GM18873 (cell line): Measurements from ENCODE around the gene PIGA.
A peak's percentile ranks its signal among the peaks of the same experiment; 100 is the strongest.

Source experiments
- ATAC-seq: cut with Tn5 transposase; IDR thresholded peaks from one replicate; pipeline ENCODE4 v1.9.1; 2021; ENCODE audit warnings: mild to moderate bottlenecking, moderate library complexity, moderate number of reproducible peaks; ENCODE audit not compliant: unreplicated experiment, low FRiP score

PIGA gene, protein sequence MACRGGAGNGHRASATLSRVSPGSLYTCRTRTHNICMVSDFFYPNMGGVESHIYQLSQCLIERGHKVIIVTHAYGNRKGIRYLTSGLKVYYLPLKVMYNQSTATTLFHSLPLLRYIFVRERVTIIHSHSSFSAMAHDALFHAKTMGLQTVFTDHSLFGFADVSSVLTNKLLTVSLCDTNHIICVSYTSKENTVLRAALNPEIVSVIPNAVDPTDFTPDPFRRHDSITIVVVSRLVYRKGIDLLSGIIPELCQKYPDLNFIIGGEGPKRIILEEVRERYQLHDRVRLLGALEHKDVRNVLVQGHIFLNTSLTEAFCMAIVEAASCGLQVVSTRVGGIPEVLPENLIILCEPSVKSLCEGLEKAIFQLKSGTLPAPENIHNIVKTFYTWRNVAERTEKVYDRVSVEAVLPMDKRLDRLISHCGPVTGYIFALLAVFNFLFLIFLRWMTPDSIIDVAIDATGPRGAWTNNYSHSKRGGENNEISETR

DNA sequence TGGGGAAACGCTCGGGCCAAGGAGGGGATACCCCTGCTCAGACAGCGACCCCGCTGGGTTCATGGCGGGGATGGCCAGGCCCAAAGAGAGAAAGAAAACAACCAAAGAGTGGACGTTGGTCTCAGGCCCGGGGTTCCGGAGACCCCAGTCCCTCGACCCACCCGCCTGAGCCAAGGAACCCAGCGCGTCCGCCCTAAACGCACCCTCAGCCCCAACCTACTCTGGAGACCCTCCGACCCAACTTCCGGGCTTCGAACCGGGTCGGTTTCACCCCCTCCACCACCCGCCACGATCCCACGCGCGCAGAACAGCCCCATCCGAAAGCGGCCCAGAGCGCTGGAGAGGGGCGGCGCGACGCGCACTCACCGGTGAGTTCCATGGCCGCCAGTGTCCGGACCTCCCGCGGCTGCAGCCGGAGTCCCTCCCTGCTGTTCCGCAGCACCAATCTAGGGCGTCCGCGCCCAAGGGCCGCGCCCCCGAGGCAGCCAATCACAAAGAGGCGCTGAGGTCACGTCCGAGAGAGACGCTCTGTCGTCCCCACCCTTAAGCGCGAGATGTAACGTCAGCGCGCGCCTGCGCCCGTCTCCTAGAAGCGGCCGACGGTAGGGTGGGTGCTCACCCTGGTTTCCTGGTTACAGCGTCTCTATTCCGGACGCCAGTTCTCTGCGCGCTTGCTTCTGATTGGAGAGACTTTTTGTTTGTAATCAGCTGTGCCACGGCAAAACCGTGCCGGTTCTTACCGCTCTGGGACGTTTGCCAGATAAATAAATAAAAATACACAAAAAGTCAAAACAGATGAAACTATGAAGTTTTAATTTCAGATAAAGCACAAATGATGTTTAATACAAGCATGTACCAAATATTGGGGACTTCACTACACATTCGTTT, at the start of gene PIGA:
PIGA (minus strand) TSS at position 389 of the 888 bp plus-strand sequence. CDS start 3,593 bp downstream, outside the sequence.
- ATAC-seq = peak; percentile 97

DNA sequence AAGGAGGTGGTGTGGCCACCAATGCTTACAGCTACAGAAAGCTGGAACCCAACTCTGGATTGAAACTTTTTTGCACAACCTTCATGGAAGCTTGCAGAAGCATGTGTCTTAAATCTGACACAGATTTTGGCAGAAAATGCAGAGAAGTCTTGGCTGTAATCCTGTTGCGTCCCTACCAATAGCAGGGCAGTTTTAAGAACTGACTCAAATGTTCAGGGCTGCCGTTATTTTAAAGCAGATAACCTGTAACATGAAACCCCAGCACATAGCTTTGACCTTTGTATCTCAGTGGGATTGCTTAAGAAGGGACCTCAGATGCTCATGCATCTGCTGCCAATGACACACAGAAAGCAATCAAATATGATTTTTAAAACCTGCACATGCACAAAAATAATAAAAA, 49.0 kb upstream of the PIGA start, which contains the start of gene VEGFD:
VEGFD (minus strand) TSS at position 110 of the 400 bp plus-strand sequence. CDS start 467 bp downstream, outside the sequence.
- no peak for ATAC-seq

DNA sequence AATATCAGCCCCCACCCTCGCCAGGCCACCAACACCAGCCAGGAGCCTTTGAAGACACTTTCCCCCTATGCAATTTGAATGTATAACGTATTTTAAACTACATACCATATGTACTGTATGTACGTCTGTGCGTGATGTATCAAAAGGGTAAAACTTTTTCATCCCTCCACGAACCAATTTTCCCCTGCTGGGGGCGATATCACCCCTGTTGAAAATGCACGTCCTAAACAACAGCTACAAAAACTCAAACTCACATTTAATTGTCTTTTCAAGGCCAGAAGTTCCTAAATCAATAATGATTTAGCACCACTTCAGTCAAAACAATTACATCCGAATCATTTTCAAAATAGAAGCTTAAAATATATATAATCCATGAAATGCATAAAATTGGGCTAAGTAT, 47.5 kb upstream of the PIGA start:
- no peak for ATAC-seq

DNA sequence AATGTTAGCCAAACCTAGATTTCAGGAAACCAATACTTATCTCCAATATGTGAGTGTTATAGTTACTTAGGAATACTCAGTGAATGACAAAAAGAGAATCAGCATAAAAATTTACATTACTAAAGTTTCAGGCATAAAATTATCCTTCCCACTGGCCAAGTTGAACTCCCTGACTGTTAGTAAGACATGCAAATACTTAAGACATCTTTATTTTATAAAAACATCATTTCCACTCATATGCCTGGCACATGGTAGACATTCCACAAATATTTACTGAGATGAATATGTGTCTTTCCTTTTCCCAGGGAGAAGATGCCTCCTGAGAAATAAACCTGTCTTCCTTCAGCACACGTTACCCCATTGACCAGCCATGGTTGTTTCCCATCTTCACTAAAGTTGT, 41.6 kb upstream of the PIGA start:
- no peak for ATAC-seq

DNA sequence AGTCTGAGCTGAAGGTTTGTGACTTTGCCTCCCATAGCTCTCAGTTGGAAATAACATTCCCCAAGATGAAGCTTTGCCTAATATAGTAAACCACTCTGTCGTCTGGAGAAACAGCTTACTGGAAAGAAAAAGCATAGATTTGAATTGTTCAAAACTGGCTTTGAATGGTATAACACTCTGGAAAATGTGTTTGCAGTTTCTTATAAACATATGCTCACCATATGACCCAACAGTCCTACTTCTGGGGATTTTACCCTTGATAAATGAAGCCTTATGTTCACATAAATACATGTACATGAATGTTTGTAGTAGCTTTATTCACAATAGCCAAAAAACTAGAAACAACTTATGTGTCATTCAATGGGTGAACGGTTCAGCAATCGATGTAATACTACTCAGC, 38.7 kb upstream of the PIGA start:
- no peak for ATAC-seq

DNA sequence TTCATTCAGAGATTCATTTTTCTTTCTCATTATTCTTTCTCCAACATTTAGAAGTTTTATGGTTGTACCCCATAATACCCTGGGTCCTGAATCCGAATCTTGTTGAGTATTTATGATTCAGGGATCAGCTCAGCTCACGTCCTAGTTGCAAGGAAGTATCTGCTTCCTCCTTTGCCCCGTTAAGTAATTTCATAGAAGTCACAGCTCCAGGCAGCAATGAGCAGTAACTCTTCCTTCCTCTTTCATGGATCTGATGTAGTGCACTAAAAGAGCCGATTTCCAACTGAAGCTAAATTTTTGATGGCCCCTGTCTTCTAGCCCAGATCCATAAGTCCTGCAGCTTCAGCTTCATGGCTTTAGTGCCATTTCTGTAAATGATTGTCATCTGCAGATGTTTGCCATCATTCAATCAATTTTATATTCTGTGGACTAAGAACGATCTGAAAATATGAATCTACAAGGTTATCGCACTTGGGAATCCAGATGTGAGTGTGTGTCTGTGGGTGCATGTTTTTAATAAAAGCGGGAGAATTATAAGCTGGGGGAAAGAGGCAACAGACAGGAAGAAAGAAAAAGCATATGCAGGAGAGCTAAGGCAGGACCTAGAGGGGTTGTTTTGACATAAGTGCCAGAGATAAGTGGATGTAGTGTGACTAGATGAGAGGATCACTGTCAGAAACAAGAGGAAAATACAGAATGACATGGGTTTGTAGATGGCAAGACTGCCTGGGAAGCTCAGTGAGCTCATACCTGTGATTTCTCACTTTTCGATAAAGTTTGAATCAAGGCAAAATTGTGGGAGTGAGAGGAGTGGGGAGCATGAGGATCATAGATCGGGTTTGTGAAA, 31.4 kb upstream of the PIGA start:
- no peak for ATAC-seq

DNA sequence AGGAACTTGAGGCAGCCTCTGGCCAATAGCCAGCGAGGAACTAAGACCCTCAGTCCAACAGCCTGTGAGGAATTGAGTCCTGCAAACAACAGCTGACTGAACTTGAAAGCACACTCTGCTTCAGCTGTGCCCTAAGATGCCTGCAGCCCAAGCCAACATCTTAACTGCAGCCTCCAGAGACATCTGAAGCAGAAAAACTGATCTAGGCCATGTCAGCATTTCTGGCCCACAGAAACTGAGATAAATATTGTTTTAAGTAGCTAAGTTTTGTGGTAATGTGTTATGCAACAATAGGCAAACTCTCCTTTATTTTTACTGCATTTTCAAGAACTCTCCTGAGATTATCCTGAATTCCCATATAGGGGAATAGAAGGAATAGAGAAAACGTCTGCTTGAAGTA, 24.4 kb upstream of the PIGA start:
- no peak for ATAC-seq

DNA sequence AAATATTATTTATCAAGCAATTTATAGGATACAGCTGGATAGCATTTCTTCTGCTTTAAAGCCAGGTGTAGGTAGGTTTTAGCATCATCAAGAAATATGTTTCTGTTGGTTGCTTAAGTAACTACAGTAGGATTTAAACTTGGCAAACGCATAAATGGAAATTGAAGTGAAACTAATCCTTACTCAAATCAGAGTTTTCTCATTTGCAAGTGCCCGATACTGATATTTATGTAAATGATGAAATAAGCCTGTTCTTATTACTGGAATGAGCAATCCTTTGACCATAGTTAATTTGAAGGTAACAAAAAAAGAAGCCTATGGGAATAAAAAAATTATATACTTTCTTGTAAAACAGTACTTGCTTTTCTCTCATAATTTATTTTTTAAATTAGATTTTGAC, 23.2 kb upstream of the PIGA start:
- no peak for ATAC-seq

DNA sequence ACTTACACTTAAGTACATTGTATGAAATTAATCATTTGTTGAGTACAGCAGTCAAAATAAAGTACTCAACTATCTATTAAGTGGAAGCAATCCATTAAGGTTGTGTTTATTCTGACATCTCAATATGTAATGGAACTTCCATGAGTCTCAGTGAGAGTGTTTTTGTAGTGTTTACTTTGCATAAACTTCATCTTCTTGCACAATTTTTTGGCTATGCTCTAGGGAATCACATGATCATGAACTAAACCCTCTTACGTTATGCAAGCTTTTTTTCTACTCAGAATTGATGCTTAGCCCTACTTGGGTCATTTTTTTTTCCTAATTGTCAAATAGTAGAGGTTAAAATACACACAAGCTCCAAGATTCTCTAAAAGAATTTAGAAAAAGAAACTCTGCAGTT, 21.1 kb upstream of the PIGA start:
- no peak for ATAC-seq

DNA sequence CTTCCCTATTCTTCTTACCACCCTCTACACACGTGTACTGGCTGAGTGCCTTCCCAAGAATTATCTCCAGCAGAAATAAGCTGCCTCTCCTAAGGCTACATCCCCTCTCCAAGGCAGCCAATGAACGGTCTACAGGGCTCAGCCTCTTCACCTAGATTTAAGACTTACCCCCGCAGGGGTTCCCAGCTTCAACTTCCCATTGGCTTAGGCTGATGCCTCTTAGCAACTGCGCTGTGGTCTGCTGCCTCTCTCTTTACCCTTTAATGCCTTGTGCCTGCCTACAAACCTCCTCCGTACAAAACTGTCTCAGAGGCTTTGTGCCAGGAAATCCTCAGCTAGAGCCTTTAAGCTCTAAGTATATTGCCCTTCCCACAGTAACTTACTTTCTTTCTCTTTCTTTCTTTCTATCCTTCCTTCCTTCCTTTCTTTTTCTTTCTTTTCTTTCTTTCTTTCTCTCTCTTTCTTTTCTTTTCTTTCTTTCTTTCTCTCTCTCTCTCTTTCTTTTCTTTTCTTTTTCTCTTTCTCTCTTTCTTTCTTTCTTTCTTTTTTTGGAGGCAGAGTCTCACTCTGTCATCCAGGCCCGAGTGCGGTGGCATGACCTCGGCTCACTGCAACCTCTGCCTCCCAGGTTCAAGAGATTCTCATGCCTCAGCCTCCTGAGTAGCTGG, 15.1 kb upstream of the PIGA start:
- ATAC-seq = no peak

DNA sequence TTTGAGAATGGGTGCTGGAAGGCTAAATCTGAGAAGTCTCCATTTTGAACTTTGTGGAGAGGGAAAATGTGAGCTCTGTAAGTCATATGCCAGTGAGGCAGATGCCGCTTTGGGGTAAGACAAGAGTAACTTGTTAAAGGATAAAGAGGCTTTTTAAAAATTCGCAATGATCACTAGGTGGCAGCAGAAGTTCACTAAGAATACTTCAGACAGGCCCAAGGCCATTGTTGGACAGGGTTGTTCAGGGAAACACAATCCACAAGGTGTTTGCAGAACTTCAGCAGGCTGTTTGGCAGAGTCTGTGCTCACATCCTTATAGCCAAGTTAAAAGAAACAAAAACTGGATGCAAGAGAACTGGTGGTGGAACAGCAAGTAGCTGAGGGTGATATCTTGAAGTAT, 13.7 kb upstream of the PIGA start:
- ATAC-seq = no peak

DNA sequence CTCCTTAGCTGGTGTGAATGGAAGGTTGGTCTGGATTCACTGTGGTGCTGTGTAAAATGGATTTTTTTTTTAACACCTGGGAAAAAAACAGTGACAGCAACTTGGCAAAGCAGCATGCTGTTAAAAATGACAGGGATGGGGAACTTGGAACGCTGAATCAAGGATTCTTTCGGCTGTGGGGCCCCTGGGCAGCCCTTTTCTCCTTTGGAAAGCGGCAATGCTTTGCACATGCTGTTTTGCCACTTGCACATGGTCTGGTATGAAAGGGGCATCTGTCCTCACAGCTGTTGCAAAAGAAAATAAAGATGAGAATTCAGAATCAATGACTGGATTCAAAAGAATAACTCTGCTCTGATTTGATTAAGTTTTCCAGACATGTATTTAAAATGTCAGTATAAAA, 10.7 kb upstream of the PIGA start:
- no peak for ATAC-seq

DNA sequence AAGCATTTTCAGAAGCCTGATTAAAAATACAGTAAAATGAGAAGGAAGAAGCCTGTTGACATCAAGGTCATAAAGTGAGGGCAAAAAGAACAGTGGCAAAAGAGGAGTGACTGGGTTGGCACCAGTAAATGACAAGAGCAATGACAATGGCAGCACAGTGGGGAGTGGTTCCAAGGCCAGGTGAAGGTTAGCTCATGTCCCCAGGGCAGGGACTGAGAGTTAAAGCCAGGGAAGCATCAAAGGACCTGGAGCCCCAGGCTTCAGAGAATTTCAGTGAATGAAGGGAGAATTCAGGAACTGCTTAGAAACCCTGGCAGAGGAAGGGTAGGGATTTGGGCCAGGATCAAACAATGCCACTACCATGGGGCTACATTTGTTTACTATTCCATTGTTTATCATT, 8.8 kb upstream of the PIGA start:
- ATAC-seq = no peak

DNA sequence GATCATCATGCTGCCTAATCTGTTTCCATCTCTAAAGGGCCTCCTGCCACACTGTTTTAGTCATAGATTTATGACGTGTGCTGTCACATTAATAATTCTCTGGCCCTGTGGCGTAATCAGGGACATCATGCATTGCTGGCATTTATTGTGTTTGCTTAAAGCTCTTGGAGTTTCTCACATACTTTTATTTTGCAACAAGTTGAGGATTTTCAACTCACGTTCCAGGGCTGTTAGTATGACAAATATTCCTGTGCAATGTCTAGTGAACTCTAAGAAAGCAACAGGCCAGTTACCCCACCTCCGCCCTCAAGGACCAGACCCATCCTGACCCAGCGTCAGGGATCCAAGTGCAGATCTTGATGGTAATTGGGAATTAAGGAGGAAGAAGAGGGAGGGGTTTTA, 7.8 kb upstream of the PIGA start:
- no peak for ATAC-seq

DNA sequence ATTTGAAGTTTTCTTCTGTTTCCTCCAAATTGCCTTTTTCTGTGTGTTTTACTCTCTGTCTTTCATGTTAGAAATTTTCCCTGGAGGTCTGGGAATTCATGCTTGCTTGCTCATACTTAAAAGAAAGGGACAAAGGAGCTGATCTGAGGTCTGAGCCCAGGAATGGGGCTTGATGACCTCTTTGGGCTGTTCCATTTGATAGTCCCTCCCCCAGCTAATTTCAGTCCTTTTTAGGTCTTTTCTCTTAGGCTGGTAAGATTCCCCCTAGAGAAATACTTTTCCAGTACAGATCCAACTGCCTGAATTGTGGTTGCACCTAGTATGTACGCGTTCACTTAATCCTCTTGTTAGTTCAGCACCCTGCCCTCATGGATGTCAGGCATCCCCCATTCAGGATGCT, 5.5 kb upstream of the PIGA start:
- ATAC-seq = no peak

DNA sequence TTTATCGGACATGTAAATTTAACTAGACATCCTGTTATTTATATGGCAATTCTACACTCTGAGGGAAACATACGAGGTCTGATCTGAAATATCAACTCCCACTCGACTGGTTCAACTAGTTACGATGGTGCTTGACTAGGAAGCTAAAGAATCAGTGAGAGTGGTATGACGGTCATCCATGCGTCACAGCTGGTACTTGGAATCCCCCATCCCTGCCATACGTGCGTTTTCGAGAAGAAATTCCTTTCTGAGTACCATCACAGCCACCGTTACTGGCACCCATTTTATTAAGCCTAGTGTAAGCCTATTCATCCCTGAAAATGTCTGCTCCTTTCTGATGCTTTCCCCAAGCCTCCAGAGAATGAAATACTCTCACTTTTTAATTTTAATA, 695 bp upstream of the PIGA start:
- ATAC-seq = no peak

DNA sequence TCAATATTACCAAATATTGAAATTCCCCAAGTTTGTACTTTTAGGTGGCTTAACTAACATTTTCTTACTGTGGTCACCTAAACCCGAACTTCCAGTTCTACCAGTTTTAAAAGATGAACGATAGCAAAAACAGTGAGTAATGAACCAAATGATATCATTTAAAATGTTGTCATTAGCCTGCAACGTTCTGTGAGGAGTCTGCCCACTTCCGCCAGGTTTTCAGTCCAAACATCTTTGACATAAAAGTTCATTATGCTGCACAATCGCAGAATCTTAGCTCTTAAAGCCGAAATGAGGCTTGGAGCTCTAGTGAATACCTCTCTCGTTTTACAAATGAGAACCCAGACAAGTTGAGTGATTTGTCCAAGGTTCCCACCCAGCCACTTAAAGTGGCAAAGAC, 762 bp downstream of the PIGA start:
- no peak for ATAC-seq

DNA sequence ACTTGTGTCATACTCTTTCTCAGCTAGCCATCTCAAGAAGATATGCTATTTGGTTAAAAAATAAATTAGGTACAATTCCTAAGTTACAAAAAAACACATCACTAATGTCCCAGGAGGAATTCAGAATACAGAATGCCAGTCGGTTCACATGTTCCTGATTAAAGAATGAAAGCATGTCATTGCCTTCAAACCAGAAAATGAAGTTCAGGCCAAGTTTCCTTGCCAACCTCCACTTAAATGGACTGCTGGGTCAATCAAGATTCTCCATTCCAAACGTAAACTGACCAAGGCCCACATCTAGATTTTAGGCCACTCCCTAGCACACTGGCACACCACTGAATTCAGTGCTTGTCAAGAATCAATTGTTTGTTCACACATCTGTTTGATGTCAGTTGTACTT, 6.5 kb downstream of the PIGA start:
- ATAC-seq = no peak

DNA sequence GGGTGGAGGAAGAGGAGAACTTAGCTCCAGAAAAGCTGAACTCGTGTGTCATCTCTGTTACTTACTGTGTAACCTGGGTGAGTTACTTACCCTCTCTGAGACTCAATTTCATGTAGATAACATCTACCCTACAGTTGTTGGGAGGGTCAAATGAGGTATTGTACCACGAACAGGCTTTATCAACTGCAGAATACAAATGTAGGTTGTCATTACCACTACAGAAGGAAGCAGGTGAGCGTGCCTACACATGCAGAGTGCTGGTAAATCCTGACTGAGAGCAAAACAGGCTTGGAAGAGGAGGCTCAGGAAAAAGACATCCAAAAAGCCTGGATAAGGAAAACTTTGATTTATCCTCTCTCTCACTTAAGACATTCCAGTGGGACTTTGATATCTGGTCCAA, 7.2 kb downstream of the PIGA start:
- no peak for ATAC-seq

DNA sequence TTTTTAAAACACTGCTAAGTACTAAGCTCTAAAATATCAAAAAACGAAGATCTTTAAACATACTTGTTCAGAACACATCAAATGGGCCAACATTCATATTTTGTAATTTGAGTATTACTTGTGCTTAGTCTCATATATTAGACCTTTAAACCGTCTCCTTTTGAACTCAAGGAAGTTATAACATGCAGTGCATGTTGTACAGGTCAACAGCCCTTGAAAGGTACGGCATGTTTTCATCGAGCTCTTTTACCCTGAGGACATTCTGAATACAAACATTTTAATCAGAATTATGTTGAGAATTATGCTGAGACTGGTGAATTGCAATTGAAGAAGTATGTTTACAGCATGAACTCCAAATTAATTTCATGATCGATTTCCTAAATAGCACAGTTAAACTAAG, 12.9 kb downstream of the PIGA start:
- ATAC-seq = no peak
